GM19324 (cell line): ENCODE data around the gene SETDB1.

ENCODE experiments used
- ATAC-seq: cut with Tn5 transposase; IDR thresholded peaks from one replicate; pipeline ENCODE4 v1.9.1; 2021; ENCODE audit warnings: mild to moderate bottlenecking, moderate library complexity; ENCODE audit not compliant: unreplicated experiment, low FRiP score

SETDB1 gene

DNA sequence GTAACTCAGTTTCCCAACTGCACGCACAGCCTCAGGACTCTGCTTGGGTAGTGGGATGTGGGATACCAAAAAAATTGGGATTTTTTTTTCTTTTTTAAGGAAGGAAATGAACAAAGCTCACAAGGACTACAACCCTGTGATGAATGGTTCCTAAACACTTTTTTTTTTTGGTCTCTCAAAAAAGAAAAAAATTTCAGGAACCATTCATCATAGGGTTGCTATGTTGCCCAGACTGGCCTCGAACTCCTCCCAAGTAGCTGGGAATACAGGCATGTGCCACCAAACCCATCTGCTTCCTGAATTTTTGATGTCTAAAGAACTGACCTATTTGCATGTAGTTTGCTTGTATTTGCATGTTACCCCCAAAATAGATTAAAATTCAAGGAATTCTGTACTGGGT is 73.8 kb downstream of the SETDB1 start:
- ATAC-seq, result no peak

DNA sequence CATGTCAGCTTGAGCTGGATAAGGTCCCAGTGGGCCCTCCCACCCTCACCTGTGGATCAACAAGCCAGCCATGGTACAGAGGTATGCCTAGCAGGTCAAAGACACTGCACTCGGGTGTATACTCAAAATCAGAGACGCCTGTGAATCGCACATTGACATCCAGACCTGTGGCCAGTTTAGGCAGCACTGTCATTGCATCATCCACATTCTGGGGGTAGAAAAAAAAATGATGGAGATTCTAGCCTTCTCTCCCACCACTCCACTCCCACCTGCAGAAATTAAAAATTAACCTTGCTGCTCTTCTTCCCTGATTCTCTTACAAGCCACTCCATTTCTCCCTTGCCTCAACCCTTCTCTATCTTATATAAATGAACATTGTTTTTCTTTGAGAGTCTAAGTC is 74.2 kb downstream of the SETDB1 start:
- ATAC-seq, result no peak

GRCh38 chr1:151001602-151002001 is 75.4 kb downstream of the SETDB1 start:
- no peak for ATAC-seq

DNA sequence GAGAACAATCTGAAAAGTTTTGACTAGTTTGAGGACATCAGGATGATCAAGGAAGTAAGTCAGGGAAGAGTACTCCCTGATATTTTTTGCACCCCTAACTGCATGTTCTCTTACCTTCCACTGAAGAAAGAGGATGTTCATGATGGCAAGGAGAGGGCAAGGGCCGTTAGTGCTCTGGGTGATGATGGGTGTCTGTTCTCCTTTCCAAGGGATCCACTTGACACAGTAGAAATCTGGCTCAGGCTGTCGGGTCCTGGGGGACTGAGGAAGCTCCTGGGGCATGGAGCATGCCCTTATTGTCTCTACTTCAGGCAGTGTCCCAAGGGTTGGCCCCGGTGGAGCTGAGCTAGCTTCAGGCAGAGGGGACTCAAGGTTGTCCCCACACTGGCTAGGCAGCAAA is 75.9 kb downstream of the SETDB1 start:
- no peak for ATAC-seq

- no peak for ATAC-seq
Measured at GRCh38 chr1:151002611-151003010, 76.4 kb downstream of the SETDB1 start.

DNA sequence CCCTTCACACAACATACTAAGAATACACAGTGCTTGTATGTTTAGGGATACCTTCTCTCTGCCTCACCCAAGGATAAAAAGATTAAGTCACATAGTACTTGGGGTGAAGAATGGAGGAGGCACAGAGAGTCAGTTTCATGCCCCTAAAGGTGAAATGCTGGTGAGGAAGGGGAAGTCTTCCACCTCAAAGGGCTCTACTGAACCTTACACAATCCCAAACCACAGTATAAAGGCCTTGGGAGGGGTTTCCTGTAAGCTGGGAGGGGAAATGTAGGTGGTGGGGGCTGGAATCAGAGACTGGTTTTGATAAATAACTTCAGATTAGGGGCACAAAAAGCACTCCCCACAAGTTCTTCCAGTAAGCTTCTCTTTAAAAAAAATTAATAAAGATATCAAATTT is 77.0 kb downstream of the SETDB1 start:
- ATAC-seq, result no peak

GRCh38 chr1:151005729-151006319 is 79.7 kb downstream of the SETDB1 start:
- ATAC-seq, result no peak

- ATAC-seq, result no peak
Measured at GRCh38 chr1:151006327-151007052, 80.3 kb downstream of the SETDB1 start, which contains the start of gene MINDY1. Gene MINDY1 (minus strand): TSS chr1:151006902. CDS start chr1:151002617, 4,285 bp downstream.

- no peak for ATAC-seq
Measured at GRCh38 chr1:151007853-151008243, 81.7 kb downstream of the SETDB1 start.

DNA sequence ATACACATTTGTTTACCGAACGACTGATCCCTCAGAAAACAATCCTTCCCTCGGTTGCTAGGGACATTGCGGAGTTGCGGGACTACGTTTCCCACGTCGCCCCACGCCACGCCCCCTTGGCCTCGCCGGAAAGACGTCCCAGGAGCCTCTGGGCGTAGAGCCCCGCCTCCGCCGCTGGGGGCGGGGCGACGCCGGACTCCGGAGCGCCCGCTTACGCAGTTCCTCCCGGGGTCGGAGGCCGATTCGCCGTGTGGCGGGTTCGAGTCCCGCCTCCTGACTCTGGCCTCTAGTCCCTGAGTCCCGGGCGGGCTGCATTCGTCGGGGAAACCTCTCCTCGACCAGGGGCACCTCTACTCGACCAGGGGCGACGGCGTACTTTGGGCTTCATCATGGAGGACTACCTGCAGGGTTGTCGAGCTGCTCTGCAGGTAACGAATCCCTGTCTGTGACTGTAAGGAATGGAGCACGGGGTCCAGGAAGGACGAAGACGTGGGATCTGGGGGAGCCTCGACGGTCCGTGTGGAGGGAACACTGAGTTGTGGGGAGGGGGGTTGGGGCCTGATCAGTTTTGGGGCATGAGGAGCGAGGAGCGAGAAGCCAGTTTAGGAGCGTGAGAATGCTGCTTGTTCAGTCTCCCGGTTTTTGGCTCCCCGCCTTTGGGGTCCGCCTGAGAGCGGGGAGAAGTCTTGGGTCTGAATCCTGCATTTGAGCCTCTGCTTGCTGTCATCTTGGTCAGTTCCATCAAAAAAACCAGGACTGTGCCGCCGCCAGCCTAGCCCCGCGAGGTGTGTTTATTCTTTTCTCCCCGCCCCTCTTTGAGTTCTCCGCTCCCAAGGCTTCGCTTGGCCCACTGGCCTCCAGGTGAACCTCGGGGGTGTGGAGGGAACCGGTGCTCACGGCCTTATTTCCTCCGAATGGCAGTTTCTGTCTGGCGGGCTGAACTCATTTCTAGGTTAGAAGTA is 82.4 kb downstream of the SETDB1 start, which contains the start of gene PRUNE1:
PRUNE1 (plus strand) TSS at position 206 of the 962 bp plus-strand sequence; CDS start at position 390, 184 bp downstream.
- peak; percentile 78 for ATAC-seq

- ATAC-seq, result no peak
Measured at GRCh38 chr1:151009206-151009587, 83.0 kb downstream of the SETDB1 start.

- ATAC-seq, result no peak
Measured at GRCh38 chr1:151009674-151010345, 83.6 kb downstream of the SETDB1 start.

DNA sequence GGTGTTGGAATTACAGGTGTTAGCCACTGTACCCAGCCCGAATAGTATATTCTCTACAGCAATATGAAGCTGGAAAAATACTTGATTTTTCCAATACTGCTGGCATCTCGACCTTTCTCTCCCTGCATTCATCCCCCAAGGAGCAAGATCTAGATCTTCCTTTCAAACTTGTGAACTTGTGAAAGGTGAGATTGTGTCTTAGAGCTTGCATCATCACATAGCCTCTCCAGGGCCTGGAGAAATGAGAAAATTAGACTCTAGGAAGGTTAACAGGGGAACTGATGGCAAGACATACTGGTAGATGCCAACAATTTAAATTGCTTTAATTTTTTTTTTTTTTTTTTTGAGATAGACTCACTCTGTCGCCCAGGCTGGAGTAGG is 84.2 kb downstream of the SETDB1 start:
- ATAC-seq, result no peak

GRCh38 chr1:151011154-151011850 is 85.1 kb downstream of the SETDB1 start:
- ATAC-seq, result no peak

DNA sequence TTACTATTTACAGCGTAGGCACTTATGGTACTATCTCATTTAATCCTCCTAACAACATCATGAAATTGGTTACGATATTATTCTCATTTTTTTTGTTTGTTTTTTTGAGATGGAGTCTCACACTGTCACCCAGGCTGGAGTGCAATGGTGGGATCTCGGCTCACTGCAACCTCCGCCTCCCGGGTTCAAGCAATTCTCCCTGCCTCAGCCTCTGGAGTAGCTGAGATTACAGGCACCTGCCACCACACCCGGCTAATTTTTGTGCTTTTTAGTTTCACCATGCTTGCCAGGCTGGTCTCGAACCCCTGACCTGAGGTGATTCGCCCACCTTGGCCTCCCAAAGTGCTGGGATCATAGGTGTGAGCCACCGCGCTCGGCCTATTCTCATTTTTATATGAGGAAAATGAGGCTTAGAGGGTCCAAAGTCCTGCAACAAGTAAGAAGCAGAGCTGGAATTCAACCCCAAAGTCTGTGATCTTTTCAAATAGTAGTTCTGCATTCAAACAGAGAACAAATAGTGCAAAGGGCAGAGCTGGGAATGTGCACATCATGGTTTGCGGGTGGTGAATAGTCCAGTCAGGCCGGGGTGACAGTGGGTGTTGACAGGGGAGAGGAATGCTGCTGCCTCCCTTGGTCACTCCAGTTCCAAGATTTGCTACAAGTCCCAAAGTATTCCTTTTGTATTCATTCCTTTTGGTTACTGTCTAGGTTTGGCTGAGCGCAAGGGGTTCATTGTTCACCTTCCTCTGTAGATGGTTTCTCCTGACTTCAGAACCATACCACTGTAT is 86.7 kb downstream of the SETDB1 start:
- no peak for ATAC-seq

DNA sequence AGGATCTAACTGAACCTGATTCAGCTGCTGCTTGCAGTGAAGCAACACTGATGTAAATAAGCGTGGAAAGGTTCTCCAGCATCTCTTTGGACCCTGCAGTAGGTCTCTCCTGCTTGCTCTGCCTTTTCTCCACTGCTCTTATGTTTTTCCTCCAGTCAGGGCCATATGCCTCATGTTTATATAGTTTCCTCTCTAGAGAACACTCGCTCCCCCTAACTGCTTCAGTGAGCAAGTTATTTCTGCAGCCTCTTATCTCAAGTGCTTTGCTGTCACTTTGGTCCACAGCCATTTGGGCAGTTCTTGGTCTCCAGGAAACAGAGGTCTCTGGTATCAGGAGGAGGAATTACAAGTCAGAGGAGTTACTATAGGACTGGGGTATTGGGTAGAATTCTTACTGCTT is 87.4 kb downstream of the SETDB1 start:
- ATAC-seq, result no peak
